Measurements from ENCODE around the gene CHMP2A. TPM values are rescaled to one million over a fixed set of nuclear protein-coding genes. Genes with fewer than 3 reads are reported as not detected.

The CHMP2A gene
- total and polyA plus RNA-seq, 10 of the 15 experiments (the other 5 are each of a cell fraction or from before 2014, with no cell fraction given), result 69.5 to 172 (median 109) TPM

- peak; percentile 96 for DNase-seq (ENCODE audit: low read depth, low spot score)
- TF ChIP-seq RCOR1 (conservative IDR thresholded peaks at IDR 0.05; ENCODE audit: low read depth, low read length), result no peak
- TF ChIP-seq, protein P1, sequence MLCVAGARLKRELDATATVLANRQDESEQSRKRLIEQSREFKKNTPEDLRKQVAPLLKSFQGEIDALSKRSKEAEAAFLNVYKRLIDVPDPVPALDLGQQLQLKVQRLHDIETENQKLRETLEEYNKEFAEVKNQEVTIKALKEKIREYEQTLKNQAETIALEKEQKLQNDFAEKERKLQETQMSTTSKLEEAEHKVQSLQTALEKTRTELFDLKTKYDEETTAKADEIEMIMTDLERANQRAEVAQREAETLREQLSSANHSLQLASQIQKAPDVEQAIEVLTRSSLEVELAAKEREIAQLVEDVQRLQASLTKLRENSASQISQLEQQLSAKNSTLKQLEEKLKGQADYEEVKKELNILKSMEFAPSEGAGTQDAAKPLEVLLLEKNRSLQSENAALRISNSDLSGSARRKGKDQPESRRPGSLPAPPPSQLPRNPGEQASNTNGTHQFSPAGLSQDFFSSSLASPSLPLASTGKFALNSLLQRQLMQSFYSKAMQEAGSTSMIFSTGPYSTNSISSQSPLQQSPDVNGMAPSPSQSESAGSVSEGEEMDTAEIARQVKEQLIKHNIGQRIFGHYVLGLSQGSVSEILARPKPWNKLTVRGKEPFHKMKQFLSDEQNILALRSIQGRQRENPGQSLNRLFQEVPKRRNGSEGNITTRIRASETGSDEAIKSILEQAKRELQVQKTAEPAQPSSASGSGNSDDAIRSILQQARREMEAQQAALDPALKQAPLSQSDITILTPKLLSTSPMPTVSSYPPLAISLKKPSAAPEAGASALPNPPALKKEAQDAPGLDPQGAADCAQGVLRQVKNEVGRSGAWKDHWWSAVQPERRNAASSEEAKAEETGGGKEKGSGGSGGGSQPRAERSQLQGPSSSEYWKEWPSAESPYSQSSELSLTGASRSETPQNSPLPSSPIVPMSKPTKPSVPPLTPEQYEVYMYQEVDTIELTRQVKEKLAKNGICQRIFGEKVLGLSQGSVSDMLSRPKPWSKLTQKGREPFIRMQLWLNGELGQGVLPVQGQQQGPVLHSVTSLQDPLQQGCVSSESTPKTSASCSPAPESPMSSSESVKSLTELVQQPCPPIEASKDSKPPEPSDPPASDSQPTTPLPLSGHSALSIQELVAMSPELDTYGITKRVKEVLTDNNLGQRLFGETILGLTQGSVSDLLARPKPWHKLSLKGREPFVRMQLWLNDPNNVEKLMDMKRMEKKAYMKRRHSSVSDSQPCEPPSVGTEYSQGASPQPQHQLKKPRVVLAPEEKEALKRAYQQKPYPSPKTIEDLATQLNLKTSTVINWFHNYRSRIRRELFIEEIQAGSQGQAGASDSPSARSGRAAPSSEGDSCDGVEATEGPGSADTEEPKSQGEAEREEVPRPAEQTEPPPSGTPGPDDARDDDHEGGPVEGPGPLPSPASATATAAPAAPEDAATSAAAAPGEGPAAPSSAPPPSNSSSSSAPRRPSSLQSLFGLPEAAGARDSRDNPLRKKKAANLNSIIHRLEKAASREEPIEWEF (IDR thresholded peaks at IDR 0.05; ENCODE audit: insufficient replicate concordance, low read depth, low read length), result no peak
- TF ChIP-seq POLR2AphosphoS2 (IDR thresholded peaks at IDR 0.05; ENCODE audit: low read depth, low read length), result peak; percentile 98
- TF ChIP-seq EGR1 (IDR thresholded peaks at IDR 0.05; ENCODE audit: borderline replicate concordance in 1 of 2, low read depth in 2 of 2, low read length in 2 of 2), result peak in 1 of 2 experiments; percentile 71; a peak in 2 of 3 replicates
- no peak for TF ChIP-seq TARDBP (IDR thresholded peaks at IDR 0.05; ENCODE audit: borderline replicate concordance)
- TF ChIP-seq ASH2L (IDR thresholded peaks at IDR 0.05; ENCODE audit: borderline replicate concordance, low read depth), result no peak
- TF ChIP-seq TBL1XR1 (IDR thresholded peaks at IDR 0.05; ENCODE audit: low read depth, low read length), result no peak
- TF ChIP-seq, protein P2, sequence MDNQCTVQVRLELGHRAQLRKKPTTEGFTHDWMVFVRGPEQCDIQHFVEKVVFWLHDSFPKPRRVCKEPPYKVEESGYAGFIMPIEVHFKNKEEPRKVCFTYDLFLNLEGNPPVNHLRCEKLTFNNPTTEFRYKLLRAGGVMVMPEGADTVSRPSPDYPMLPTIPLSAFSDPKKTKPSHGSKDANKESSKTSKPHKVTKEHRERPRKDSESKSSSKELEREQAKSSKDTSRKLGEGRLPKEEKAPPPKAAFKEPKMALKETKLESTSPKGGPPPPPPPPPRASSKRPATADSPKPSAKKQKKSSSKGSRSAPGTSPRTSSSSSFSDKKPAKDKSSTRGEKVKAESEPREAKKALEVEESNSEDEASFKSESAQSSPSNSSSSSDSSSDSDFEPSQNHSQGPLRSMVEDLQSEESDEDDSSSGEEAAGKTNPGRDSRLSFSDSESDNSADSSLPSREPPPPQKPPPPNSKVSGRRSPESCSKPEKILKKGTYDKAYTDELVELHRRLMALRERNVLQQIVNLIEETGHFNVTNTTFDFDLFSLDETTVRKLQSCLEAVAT (IDR thresholded peaks at IDR 0.05), result peak; percentile 33; the same call in 1 of the 2 replicates
- peak; percentile 19 for TF ChIP-seq E2F8 (IDR thresholded peaks at IDR 0.05; ENCODE audit: low read depth, partially characterized antibody)
- no peak for TF ChIP-seq RFX5 (IDR thresholded peaks at IDR 0.05; ENCODE audit: low read depth, low read length)
- peak; percentile 99 for TF ChIP-seq POLR2A (IDR thresholded peaks at IDR 0.05; ENCODE audit: low read depth, low read length)
- TF ChIP-seq MYC (IDR thresholded peaks at IDR 0.05; ENCODE audit: insufficient read depth, insufficient read length, insufficient replicate concordance, low read length, severe bottlenecking), result peak; percentile 25
Measured at GRCh38 chr19:58543826-58544590, 10.9 kb downstream of the CHMP2A start, which contains the start of gene TRIM28. Gene TRIM28, plus strand, starts transcription at chr19:58544064. Its CDS starts 694 bp downstream, at chr19:58544758.

More at GRCh38 chr19:58543826-58544590, 10.9 kb downstream of the CHMP2A start, which contains the start of gene TRIM28:
- H3K9me3 ChIP-seq (replicated peaks; ENCODE audit: control insufficient read depth, insufficient read depth, low read length), result no peaks in the 10 kb centered on the region
- no peaks in the 10 kb centered on the region; a peak in 1 of 4 replicates for H3K27me3 ChIP-seq (replicated peaks in 1 of 2; ENCODE audit: control insufficient read depth in 2 of 2, insufficient read depth in 2 of 2, low read length in 1 of 2)
- peaks cover 8% of the 10 kb centered on the region for H3K4me1 ChIP-seq (ENCODE audit: control insufficient read depth, insufficient read depth, low read length)
- H3K9ac ChIP-seq (ENCODE audit: control insufficient read depth, insufficient read depth, low read length), result peak within 1 kb of the TSS; percentile 92
- intact Hi-C loops (cut with micrococcal nuclease; ENCODE audit: unreplicated experiment), result loop anchor here (1.0 to 2.0 kb wide), 2 partner anchors 11 to 29 kb away; partner anchors contain the start of genes CHMP2A and MZF1
- CTCF ChIA-PET, result interaction anchor here (1.0 to 3.0 kb wide), 6 partner anchors 8 to 34 kb away, joined by 3 to 21 read pairs (median 4); partner anchors contain the start of gene ZBTB45
- peak within 1 kb of the TSS; percentile 92 for H3K4me3 ChIP-seq
- H3K36me3 ChIP-seq (ENCODE audit: control insufficient read depth in 2 of 2, insufficient read depth in 2 of 2, low read length in 1 of 2), result peaks cover 20 to 25% of the 10 kb centered on the region in 2 experiments; a peak in 3 of 4 replicates
- 2% methylated on average over 47 of the region's 73 CpGs for WGBS (ENCODE audit: insufficient coverage, insufficient replicate concordance, low lambda C conversion rate, missing lambda C conversion rate)
- H4K20me1 ChIP-seq (ENCODE audit: control insufficient read depth, insufficient read depth), result peaks cover 19% of the 10 kb centered on the region
- RAD21 ChIA-PET (ENCODE audit: unreplicated experiment), result interaction anchor here (0.6 to 2.6 kb wide), 6 partner anchors 11 to 93 kb away, joined by 3 to 25 read pairs (median 4); partner anchors contain the start of genes CHMP2A, ZBTB45 and ZNF324B
- peaks cover 37% of the 10 kb centered on the region for H3K79me2 ChIP-seq (ENCODE audit: control insufficient read depth, insufficient read depth, low read length)
- H3K27ac ChIP-seq (ENCODE audit: control insufficient read depth, insufficient read depth), result peak within 1 kb of the TSS; percentile 89
- SMC1A ChIA-PET (ENCODE audit: uncharacterized antibody, unreplicated experiment), result interaction anchor here (1.0 to 3.2 kb wide), 5 partner anchors 9 to 32 kb away, joined by 3 to 14 read pairs (median 7); partner anchors contain the start of genes CHMP2A and ZBTB45
- peak; percentile 99 for ATAC-seq
- POLR2A ChIA-PET, result interaction anchor here (0.6 to 3.6 kb wide), 13 partner anchors 11 to 226 kb away, joined by 3 to 41 read pairs (median 4); partner anchors contain the start of genes CHMP2A, ZBTB45, ZNF497 and ZNF837
- in situ Hi-C loops (cut with MboI), result no loop called here
- peak within 1 kb of the TSS; percentile 100 for H3K4me2 ChIP-seq (ENCODE audit: control insufficient read depth, insufficient read depth)
- FAIRE-seq, result peak; percentile 93
- TSS peak; percentile 94 for BruUV-seq (replicated peaks)
- peak within 1 kb of the TSS; percentile 92 for H2AFZ ChIP-seq (ENCODE audit: control insufficient read depth, low read depth, low read length)

All from GM12878 (cell line).